Iris pigment epithelial cell (primary cell): Measurements from ENCODE around the gene TARS2.

Source experiments
- DNase-seq: peaks from one replicate; pipeline ENCODE4 v3.0.0-alpha.2; 2011; ENCODE audit warnings: low read depth

Gene TARS2, protein sequence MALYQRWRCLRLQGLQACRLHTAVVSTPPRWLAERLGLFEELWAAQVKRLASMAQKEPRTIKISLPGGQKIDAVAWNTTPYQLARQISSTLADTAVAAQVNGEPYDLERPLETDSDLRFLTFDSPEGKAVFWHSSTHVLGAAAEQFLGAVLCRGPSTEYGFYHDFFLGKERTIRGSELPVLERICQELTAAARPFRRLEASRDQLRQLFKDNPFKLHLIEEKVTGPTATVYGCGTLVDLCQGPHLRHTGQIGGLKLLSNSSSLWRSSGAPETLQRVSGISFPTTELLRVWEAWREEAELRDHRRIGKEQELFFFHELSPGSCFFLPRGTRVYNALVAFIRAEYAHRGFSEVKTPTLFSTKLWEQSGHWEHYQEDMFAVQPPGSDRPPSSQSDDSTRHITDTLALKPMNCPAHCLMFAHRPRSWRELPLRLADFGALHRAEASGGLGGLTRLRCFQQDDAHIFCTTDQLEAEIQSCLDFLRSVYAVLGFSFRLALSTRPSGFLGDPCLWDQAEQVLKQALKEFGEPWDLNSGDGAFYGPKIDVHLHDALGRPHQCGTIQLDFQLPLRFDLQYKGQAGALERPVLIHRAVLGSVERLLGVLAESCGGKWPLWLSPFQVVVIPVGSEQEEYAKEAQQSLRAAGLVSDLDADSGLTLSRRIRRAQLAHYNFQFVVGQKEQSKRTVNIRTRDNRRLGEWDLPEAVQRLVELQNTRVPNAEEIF

GRCh38 chr1:150486966-150487762 lies at the start of gene TARS2:
TSS of gene TARS2 (plus strand) at chr1:150487419. CDS start at chr1:150487451, 32 bp downstream.
- DNase-seq = peak; percentile 99

DNA sequence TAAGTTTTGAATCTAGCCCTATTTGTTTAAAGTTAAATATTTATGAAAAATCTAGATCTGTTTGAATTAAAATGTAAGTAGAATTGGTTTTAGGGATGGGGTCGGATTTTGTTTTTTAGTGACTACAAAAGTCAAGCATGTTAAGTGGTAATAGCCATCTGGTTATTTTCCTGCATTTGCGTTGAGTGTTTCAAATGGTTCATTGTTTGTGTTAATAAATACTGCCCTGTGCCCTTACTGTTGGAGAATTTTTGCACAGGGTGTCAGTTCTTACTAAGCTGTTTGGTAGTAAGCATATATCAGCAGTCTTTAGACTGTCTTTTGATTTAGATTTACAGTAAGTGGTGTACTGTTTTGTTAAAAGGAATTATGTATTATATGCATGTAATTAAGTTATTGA lies 46.1 kb upstream of the TARS2 start:
- DNase-seq = no peak

- no peak for DNase-seq
These were observed 43.0 kb upstream of the TARS2 start for GRCh38 chr1:150444232-150444631.

DNA sequence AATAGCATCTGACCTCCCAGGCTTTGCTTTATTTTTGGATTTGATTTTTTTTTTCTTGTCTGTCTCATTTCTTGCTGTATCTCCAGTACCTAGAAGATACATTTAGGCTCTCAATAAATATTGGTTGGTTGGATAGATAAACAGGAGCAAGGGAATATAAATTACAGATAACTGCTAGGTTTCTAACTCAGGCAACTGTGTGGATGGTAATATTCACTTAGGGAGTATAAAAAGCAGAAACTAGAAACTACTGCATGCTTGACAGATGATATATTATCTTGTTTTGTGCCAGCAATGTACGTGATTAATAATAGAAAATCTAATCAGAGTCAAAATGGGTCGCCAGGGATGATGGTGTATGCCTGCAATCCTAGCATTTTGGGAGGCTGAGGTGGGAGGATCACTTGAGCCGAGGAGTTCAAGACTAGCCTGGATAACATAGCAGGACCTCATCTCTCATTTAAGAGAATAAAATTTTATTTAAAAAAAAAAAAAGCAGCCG lies 31.0 kb upstream of the TARS2 start:
- DNase-seq = no peak

DNA sequence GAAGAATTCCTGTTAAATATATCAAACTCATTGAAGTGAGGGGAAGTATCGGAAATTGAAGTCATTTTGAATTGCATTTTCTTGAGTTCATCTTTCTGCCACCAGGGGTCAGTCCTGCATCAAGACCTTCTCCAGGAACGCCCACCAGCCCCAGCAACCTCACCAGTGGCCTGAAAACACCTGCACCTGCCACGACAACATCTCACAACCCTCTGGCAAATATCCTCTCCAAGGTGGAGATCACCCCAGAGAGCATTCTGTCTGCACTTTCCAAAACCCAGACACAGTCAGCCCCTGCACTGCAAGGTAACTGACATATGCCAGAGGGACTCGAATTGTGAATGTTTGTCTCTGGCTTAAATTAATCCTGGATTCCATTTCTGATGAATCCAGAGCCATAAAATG lies 22.8 kb upstream of the TARS2 start:
- DNase-seq = peak; percentile 61

- DNase-seq = no peak
These were observed 20.3 kb upstream of the TARS2 start for GRCh38 chr1:150466964-150467363.

DNA sequence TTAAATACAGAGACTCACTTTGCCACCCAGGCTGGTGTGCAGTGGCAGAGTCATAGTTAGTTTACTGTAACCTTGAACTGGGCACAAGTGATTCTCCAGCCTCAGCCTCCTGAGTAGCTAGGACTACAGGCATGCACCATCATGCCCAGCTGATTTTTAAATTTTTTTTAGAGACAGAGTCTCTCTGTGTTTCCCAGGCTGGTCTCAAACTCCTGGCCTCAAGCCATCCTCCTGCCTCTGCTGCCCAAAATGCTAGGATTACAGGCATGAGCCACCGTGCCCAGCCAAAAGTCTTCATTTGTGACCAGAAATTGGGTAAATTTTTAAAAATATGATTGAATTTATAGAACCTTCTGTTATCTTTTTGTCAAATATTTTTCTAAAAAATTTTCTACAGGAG lies 17.9 kb upstream of the TARS2 start:
- no peak for DNase-seq

DNA sequence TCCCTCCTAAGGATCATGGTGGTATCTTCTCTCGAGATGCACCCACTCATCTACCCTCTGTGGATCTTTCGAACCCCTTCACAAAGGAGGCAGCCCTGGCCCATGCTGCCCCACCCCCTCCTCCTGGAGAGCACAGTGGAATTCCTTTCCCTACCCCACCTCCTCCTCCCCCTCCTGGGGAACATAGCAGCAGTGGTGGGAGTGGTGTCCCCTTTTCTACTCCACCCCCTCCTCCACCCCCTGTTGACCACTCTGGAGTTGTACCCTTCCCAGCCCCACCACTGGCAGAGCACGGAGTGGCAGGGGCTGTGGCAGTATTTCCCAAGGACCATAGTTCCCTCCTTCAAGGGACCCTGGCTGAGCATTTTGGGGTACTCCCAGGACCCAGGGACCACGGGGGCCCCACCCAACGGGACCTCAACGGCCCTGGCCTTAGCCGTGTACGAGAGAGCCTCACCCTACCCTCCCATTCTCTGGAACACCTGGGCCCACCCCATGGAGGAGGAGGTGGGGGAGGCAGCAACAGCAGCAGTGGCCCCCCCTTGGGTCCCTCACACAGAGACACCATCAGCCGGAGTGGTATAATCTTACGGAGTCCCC lies 14.5 kb upstream of the TARS2 start:
- DNase-seq = no peak

GRCh38 chr1:150473659-150474058 lies 13.6 kb upstream of the TARS2 start:
- peak; percentile 67 for DNase-seq

DNA sequence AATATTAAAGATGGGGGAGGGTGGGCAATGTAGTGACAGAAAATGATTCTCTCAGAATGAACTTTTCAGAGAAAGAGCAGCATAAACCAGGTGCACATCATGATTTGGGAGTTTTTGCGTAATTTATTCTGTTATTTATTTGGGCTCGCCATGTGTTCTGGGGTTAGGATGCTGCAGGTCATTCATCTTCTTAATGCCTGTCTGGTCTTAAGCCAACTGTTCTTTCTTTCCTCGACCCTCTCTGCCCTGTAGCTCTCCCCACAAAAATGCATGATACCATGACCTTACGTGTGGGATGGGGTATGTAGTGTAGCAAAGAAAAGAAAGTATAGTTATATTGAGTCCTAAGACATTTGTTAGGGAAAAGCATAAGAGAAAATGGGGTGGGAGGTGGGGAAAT lies 12.3 kb upstream of the TARS2 start:
- no peak for DNase-seq

DNA sequence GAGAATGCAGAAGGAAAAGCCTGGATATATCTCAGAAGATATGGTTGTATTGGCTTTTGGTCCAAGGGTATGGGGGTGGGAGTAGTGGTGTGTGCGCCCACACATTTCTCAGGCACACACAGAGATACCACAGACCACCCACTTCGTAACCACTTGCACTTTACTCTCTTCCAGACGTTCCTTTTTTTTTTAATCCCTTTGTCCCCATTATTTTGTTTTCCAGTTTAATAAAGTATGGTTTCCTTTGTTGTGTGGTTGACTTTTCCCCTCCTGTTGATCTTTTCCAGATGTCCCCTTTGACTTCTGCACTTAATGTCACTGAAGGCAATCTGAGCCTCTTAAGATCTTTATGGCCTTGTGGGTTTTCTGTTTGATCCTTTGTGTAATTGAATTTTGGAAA lies 10.5 kb upstream of the TARS2 start:
- DNase-seq = no peak

- peak; percentile 20 for DNase-seq
These were observed 9.9 kb upstream of the TARS2 start for GRCh38 chr1:150477320-150477719.

DNA sequence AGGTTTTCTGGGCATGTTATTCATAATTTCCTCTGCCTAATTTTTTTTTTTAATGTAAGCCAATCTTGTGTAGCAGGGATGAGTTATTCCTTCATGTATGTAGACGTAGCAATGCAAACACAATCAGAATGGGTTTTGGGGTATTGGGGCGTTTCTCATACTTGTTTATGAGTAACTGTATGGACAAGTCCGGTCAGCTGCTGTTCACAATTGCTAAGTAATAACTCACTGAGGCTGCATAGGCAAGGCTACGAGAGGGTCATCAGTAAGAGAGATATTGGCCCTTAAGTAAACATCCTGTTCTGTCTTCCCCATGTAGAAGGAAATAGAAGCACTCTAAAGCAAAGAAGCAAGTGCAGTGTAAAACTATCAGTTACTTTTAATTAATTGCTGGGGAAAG lies 9.5 kb upstream of the TARS2 start:
- DNase-seq = peak; percentile 96

GRCh38 chr1:150479370-150479769 lies 7.8 kb upstream of the TARS2 start:
- no peak for DNase-seq

- peak; percentile 44 for DNase-seq
These were observed 7.3 kb upstream of the TARS2 start for GRCh38 chr1:150479927-150480352.

DNA sequence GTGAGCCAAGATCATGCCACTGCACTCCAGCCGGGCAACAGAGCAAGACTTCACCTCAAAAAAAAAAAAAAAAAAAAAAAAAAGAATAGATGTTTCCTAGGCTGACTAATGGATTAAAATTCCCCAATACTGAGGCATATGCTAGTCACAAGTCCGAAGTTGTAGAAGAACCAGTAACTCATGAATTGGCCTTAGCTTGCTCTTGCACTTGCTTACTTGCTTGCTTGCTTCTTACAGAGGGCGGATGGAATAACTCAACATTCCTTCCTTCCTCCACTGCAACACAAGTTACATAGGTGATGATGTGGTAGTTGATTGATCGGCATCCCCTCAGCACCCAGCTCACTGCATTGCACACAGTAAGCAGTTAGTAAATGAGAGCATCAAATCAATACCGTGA lies 2.8 kb upstream of the TARS2 start:
- DNase-seq = peak; percentile 66

GRCh38 chr1:150484861-150485260 lies 2.4 kb upstream of the TARS2 start:
- peak; percentile 39 for DNase-seq

DNA sequence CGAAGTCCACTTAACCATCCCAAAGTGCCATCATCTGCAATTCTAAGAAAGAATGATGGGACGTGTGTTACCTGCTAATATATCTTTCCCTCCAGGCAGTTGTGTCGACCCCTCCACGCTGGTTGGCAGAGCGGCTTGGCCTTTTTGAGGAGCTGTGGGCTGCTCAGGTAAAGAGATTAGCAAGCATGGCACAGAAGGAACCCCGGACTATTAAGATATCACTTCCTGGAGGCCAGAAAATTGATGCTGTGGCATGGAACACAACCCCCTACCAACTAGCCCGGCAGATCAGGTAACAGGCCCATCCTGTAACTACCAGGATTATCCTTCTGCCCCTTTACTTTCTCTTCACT lies 520 bp downstream of the TARS2 start:
- no peak for DNase-seq

GRCh38 chr1:150493175-150493574 lies 6.0 kb downstream of the TARS2 start:
- DNase-seq = no peak

DNA sequence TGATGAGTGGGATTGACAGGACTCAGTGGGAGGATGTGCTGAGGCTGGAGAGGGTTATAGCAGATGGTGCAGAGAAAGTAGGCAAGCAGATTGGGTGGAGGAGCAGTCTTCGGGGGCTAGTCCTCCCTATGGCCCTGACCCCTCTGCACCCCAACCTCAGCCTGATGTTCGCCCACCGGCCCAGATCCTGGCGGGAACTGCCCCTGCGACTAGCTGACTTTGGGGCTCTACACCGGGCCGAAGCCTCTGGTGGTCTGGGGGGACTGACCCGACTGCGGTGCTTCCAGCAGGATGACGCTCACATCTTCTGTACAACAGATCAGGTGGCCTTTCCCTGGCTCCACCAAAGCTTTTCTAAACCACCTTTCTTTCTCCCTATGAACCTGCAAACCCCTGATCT lies 11.1 kb downstream of the TARS2 start:
- no peak for DNase-seq

DNA sequence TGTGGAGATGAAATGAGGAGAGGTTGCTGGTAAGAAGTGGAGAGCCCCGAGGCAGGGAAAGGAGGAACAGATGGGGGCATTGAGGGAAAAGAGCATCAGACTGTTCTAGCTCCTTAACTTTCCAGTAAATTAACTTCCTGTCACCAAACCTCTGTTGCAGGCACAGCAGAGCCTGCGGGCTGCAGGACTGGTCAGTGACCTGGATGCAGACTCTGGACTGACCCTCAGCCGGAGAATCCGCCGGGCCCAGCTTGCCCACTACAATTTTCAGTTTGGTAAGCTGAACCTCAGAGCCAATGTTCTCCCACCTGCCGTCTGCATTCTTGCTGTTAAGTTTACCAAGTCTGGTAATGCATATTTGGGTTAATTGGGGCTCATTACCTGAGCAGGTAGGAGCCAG lies 18.2 kb downstream of the TARS2 start:
- no peak for DNase-seq
